Measurements from ENCODE around the gene SCNN1B.

DNA sequence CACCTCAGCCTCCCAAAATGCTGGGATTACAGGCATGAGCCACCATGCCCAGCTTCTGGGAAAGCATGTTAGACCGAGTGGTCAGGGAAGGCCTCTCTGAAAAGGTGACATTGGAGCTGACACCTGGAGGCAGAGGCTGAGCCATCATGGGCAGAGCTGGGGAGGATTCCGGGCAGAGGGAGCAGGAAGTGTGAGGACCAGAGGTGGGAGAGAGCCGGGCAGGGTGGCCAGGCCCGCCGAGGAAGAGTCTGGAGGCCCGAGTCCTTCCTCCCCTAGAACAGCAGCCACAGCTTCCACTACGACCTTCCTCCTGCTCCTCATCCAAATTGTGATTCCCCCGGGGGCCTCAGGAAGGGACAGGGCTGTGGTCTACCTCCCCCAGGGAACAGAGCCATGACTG lies 76.2 kb downstream of the SCNN1B start:
- TF ChIP-seq, protein P1, sequence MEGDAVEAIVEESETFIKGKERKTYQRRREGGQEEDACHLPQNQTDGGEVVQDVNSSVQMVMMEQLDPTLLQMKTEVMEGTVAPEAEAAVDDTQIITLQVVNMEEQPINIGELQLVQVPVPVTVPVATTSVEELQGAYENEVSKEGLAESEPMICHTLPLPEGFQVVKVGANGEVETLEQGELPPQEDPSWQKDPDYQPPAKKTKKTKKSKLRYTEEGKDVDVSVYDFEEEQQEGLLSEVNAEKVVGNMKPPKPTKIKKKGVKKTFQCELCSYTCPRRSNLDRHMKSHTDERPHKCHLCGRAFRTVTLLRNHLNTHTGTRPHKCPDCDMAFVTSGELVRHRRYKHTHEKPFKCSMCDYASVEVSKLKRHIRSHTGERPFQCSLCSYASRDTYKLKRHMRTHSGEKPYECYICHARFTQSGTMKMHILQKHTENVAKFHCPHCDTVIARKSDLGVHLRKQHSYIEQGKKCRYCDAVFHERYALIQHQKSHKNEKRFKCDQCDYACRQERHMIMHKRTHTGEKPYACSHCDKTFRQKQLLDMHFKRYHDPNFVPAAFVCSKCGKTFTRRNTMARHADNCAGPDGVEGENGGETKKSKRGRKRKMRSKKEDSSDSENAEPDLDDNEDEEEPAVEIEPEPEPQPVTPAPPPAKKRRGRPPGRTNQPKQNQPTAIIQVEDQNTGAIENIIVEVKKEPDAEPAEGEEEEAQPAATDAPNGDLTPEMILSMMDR (IDR thresholded peaks at IDR 0.05), result no peak
- TF ChIP-seq POLR2A (IDR thresholded peaks at IDR 0.05), result no peak
